Measurements from ENCODE around the gene DOCK11. TPM values are rescaled to one million over a fixed set of nuclear protein-coding genes. Genes with fewer than 3 reads are reported as not detected.

DOCK11 gene
- total RNA-seq, 1 experiment from 2014 or later: 2.7 TPM

DNA sequence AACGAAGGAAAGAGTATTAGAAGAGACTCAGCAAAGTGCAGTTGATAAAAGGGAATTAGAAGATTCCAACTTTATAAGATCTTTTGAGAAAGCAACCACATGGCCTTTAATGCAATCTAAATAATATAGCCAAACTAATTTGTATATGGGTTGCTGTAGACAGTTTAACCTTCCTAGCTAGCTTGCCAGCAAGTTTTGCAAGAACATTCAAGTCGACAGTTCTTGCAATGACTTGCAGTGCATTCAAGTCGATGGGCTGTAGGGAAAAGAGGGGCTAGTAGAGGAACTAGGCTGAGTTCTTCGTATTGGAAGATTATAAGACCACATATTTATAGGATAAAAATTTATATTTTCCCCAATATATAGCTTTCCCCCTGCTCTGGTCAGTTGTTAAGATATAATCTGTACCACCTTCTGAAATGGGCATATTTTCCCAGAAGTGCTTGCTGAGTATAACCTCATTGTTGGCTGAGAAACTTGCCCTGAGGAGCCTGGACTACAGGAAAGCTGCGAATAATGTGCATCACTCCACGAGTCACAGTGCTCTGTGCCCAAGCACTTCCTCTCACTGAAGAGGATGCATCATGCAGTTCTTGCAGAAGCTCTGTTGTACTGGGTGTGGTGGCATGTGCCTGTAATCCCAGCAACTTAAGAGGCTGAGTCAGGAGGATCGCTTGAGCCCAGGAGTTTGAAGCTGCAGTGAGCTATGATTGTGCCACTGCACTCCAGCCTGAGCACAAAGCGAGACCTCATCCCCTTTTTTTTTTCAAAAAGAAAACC lies 56.7 kb downstream of the DOCK11 start:
- H3K27ac Mint-ChIP-seq (ENCODE audit: unreplicated experiment): no peak overlapping the region
- CTCF ChIA-PET: no interaction called here

GRCh38 chrX:118553042-118553710 lies 57.6 kb downstream of the DOCK11 start:
- no peaks in the 10 kb centered on the region for H3K36me3 ChIP-seq (ENCODE audit: control insufficient read depth, insufficient read depth, low read length)
- H3K9me3 ChIP-seq: no peaks in the 10 kb centered on the region
- no peaks in the 10 kb centered on the region for H3K4me1 ChIP-seq
- Mint-ChIP-seq H3K36me3 (ENCODE audit: insufficient read depth, unreplicated experiment) (no peaks in the 10 kb centered on the region), H3K9me3 (ENCODE audit: unreplicated experiment) (no peaks in the 10 kb centered on the region), H3K4me1 (ENCODE audit: low read depth, unreplicated experiment) (peaks cover 7% of the 10 kb centered on the region), H3K27ac (ENCODE audit: unreplicated experiment) (no peak overlapping the region), H3K4me3 (ENCODE audit: unreplicated experiment) (no peak overlapping the region), H3K27me3 (ENCODE audit: insufficient read depth, unreplicated experiment) (no peaks in the 10 kb centered on the region)
- TF ChIP-seq, protein P1, sequence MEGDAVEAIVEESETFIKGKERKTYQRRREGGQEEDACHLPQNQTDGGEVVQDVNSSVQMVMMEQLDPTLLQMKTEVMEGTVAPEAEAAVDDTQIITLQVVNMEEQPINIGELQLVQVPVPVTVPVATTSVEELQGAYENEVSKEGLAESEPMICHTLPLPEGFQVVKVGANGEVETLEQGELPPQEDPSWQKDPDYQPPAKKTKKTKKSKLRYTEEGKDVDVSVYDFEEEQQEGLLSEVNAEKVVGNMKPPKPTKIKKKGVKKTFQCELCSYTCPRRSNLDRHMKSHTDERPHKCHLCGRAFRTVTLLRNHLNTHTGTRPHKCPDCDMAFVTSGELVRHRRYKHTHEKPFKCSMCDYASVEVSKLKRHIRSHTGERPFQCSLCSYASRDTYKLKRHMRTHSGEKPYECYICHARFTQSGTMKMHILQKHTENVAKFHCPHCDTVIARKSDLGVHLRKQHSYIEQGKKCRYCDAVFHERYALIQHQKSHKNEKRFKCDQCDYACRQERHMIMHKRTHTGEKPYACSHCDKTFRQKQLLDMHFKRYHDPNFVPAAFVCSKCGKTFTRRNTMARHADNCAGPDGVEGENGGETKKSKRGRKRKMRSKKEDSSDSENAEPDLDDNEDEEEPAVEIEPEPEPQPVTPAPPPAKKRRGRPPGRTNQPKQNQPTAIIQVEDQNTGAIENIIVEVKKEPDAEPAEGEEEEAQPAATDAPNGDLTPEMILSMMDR (IDR thresholded peaks at IDR 0.05; ENCODE audit: insufficient read depth in 1 of 2, low read depth in 1 of 2, low read length in 1 of 2, severe bottlenecking in 1 of 2, unreplicated experiment in 1 of 2): no peak
- no peaks in the 10 kb centered on the region for H3K27me3 ChIP-seq (replicated peaks; ENCODE audit: control insufficient read depth, insufficient read depth, low read length)
- intact Hi-C loops (cut with micrococcal nuclease; ENCODE audit: unreplicated experiment): no loop called here
- no TSS peak for BruUV-seq (replicated peaks)
- POLR2A ChIA-PET: no interaction called here
- no peak for DNase-seq
- CTCF ChIA-PET: no interaction called here
- no peak overlapping the region for H3K4me3 ChIP-seq (ENCODE audit: low read depth, low read length)

More for the DNA sequence above, 56.7 kb downstream of the DOCK11 start:
- H3K9me3 ChIP-seq: no peaks in the 10 kb centered on the region
- Mint-ChIP-seq H3K4me1 (ENCODE audit: low read depth, unreplicated experiment) (peaks cover 6% of the 10 kb centered on the region), H3K9me3 (ENCODE audit: unreplicated experiment) (no peaks in the 10 kb centered on the region), H3K36me3 (ENCODE audit: insufficient read depth, unreplicated experiment) (no peaks in the 10 kb centered on the region), H3K27me3 (ENCODE audit: insufficient read depth, unreplicated experiment) (no peaks in the 10 kb centered on the region), H3K4me3 (ENCODE audit: unreplicated experiment) (no peak overlapping the region)
- POLR2A ChIA-PET: no interaction called here
- DNase-seq: no peak
- H3K36me3 ChIP-seq (ENCODE audit: control insufficient read depth, insufficient read depth, low read length): no peaks in the 10 kb centered on the region
- BruUV-seq (replicated peaks): no TSS peak
- intact Hi-C loops (cut with micrococcal nuclease; ENCODE audit: unreplicated experiment): no loop called here
- H3K4me1 ChIP-seq: no peaks in the 10 kb centered on the region
- no peak overlapping the region for H3K4me3 ChIP-seq (ENCODE audit: low read depth, low read length)
- H3K27me3 ChIP-seq (replicated peaks; ENCODE audit: control insufficient read depth, insufficient read depth, low read length): no peaks in the 10 kb centered on the region
- TF ChIP-seq, protein P1 (IDR thresholded peaks at IDR 0.05; ENCODE audit: insufficient read depth in 1 of 2, low read depth in 1 of 2, low read length in 1 of 2, severe bottlenecking in 1 of 2, unreplicated experiment in 1 of 2): no peak

DNA sequence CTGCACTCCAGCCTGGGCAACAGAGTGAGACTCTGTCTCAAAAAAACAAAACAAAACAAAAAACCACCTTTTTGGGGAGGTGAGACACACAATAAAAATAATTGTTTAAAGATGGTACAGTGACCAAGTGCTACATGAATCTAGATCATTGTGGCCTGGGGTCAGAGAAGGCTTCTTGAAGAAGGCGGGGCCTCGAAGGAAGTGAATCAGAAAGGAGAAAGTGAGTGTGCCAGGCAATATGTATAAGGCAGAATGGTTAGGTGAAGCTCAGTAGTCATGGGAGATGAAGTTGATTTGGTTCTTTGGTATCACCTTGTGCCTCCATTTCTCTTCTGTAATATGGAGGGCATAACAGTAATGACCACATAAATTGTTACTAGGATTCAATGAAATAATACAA lies 58.9 kb downstream of the DOCK11 start:
- intact Hi-C loops (cut with micrococcal nuclease; ENCODE audit: unreplicated experiment): no loop called here
- Mint-ChIP-seq H3K4me3 (ENCODE audit: unreplicated experiment) (no peak overlapping the region), H3K27me3 (ENCODE audit: insufficient read depth, unreplicated experiment) (no peaks in the 10 kb centered on the region), H3K9me3 (ENCODE audit: unreplicated experiment) (no peaks in the 10 kb centered on the region), H3K4me1 (ENCODE audit: low read depth, unreplicated experiment) (peaks cover 7% of the 10 kb centered on the region), H3K36me3 (ENCODE audit: insufficient read depth, unreplicated experiment) (no peaks in the 10 kb centered on the region), H3K27ac (ENCODE audit: unreplicated experiment) (no peak overlapping the region)
- Histone ChIP-seq H3K4me1 (no peaks in the 10 kb centered on the region), H3K36me3 (ENCODE audit: control insufficient read depth, insufficient read depth, low read length) (no peaks in the 10 kb centered on the region), H3K27me3 (replicated peaks; ENCODE audit: control insufficient read depth, insufficient read depth, low read length) (no peaks in the 10 kb centered on the region), H3K4me3 (ENCODE audit: low read depth, low read length) (no peak overlapping the region), H3K9me3 (no peaks in the 10 kb centered on the region)
- DNase-seq: no peak
- ChIA-PET POLR2A (no interaction called here), CTCF (no interaction called here)
- TF ChIP-seq, protein P1 (IDR thresholded peaks at IDR 0.05; ENCODE audit: insufficient read depth in 1 of 2, low read depth in 1 of 2, low read length in 1 of 2, severe bottlenecking in 1 of 2, unreplicated experiment in 1 of 2): no peak
- BruUV-seq (replicated peaks): no TSS peak
